Fibroblast of lung (primary cell): Measurements from ENCODE around the gene TGM4. TPM values are rescaled to one million over a fixed set of nuclear protein-coding genes. Genes with fewer than 3 reads are reported as not detected.
A peak's percentile ranks its signal among the peaks of the same experiment; 100 is the strongest.

Experiments used
- DNase-seq, 2 donors: peaks; one replicate each; pipeline versions ENCODE4 v3.0.0 to v3.0.0-alpha.2; 2010; ENCODE audit warnings: low read depth in 2 of 2
- H2AFZ ChIP-seq: 2 replicates; pipeline ENCODE4 v1.5.1; 2012; ENCODE audit warnings: low read length, control low read depth, inconsistent platforms
- H3K27ac ChIP-seq: 2 replicates; pipeline ENCODE4 v1.5.1; 2011; ENCODE audit warnings: low read length, control low read depth; ENCODE audit not compliant: insufficient read depth
- H3K27me3 ChIP-seq: 2 replicates; pipeline ENCODE4 v1.5.1; 2011; ENCODE audit warnings: mild to moderate bottlenecking, low read length; ENCODE audit not compliant: control insufficient read depth, insufficient read depth
- H3K36me3 ChIP-seq: 2 replicates; pipeline ENCODE4 v1.5.1; 2011; ENCODE audit warnings: low read length; ENCODE audit not compliant: control insufficient read depth, insufficient read depth
- H3K4me1 ChIP-seq: 2 replicates; pipeline ENCODE4 v1.5.1; 2011; ENCODE audit warnings: low read length; ENCODE audit not compliant: control insufficient read depth, insufficient read depth; ENCODE audit errors: extremely low read depth
- H3K4me2 ChIP-seq: 2 replicates; pipeline ENCODE4 v1.5.1; 2011; ENCODE audit warnings: low read length, control low read depth; ENCODE audit not compliant: insufficient read depth; ENCODE audit errors: extremely low read depth
- H3K4me3 ChIP-seq, 4 experiments: fragments of 200-600 bp in 1 of 4; sonication (generic) in 1 of 4; replicated peaks in 1 of 4; 2 replicates each; pipeline ENCODE4 v1.5.1; 2011 to 2016; ENCODE audit warnings: low read length in 4 of 4, low read depth in 3 of 4, mild to moderate bottlenecking in 3 of 4, control low read depth in 2 of 4, inconsistent platforms in 1 of 4, mixed read lengths in 1 of 4; ENCODE audit not compliant: insufficient read depth in 1 of 4; ENCODE audit errors: control extremely low read depth in 1 of 4
- H3K79me2 ChIP-seq: 2 replicates; pipeline ENCODE4 v1.5.1; 2012; ENCODE audit warnings: mild to moderate bottlenecking, low read length, inconsistent platforms; ENCODE audit not compliant: control insufficient read depth, insufficient read depth
- H3K9ac ChIP-seq: 2 replicates; pipeline ENCODE4 v1.5.1; 2011; ENCODE audit warnings: mild to moderate bottlenecking, low read length, control low read depth; ENCODE audit not compliant: insufficient read depth
- H3K9me3 ChIP-seq: 2 replicates; pipeline ENCODE4 v1.5.1; 2012; ENCODE audit warnings: low read depth, low read length; ENCODE audit not compliant: control insufficient read depth, insufficient read depth
- H4K20me1 ChIP-seq: 2 replicates; pipeline ENCODE4 v1.5.1; 2011; ENCODE audit warnings: low read length; ENCODE audit not compliant: control insufficient read depth, insufficient read depth; ENCODE audit errors: extremely low read depth
- CTCF ChIP-seq, 2 donors: IDR thresholded peaks in 1 of 2; conservative IDR thresholded peaks in 1 of 2; 1 replicate in 1 of 2; 2 replicates in 1 of 2; pipeline ENCODE4 v1.5.1; 2011 to 2012; ENCODE audit warnings: low read length in 2 of 2, control low read depth in 1 of 2, inconsistent platforms in 1 of 2, low read depth in 1 of 2, mild to moderate bottlenecking in 1 of 2
- EZH2 ChIP-seq: IDR thresholded peaks from 2 replicates; pipeline ENCODE4 v1.5.1; 2012; ENCODE audit warnings: low read length, control low read depth, mild to moderate bottlenecking; ENCODE audit errors: missing control alignments
- polyA plus RNA-seq, 2 donors: library from polyadenylated mRNA; depleted of rRNA in 1 of 2; stranded (reverse) in 1 of 2; unstranded in 1 of 2; fragments of >200 nt; gene quantifications; 2 replicates each; pipeline ENCODE4 v1.2.1, GENCODE V29; 2011 to 2012; ENCODE audit warnings: missing spikeins in 1 of 2
- total RNA-seq: library from RNA; depleted of rRNA; stranded (reverse); fragments of >200 nt; gene quantifications from 2 replicates; pipeline ENCODE4 v1.2.1, GENCODE V29; 2014

TGM4 gene
- total and polyA plus RNA-seq, 2 donors (not counting 1 experiment from before 2014, with no cell fraction given) = not detected

GRCh38 chr3:44833394-44833793 lies 41.0 kb upstream of the TGM4 start:
- no peak for TF ChIP-seq EZH2
- no peak for TF ChIP-seq CTCF (conservative IDR thresholded peaks at IDR 0.05 in 1 of 2, IDR thresholded peaks at IDR 0.05 in 1 of 2; ENCODE audit: low read depth in 1 of 2, low read length in 2 of 2)
- Histone ChIP-seq H4K20me1 (no peaks in the 10 kb centered on the region), H3K36me3 (peaks cover 2% of the 10 kb centered on the region), H3K79me2 (no peaks in the 10 kb centered on the region), H3K9ac (no peak overlapping the region), H3K4me3 (no peak overlapping the region), H3K4me1 (no peaks in the 10 kb centered on the region), H3K27ac (no peak overlapping the region), H3K9me3 (no peaks in the 10 kb centered on the region), H2AFZ (no peak overlapping the region), H3K27me3 (no peaks in the 10 kb centered on the region), H3K4me2 (no peak overlapping the region)
- no peak for DNase-seq

GRCh38 chr3:44835684-44836083 lies 38.7 kb upstream of the TGM4 start:
- no peaks in the 10 kb centered on the region for H3K79me2 ChIP-seq
- TF ChIP-seq EZH2 = no peak
- no peak for TF ChIP-seq CTCF (conservative IDR thresholded peaks at IDR 0.05 in 1 of 2, IDR thresholded peaks at IDR 0.05 in 1 of 2; ENCODE audit: low read depth in 1 of 2, low read length in 2 of 2)
- no peaks in the 10 kb centered on the region for H3K9me3 ChIP-seq
- H3K9ac ChIP-seq = no peak overlapping the region
- H3K4me3 ChIP-seq = no peak overlapping the region
- H3K4me1 ChIP-seq = no peaks in the 10 kb centered on the region
- no peak overlapping the region for H3K27ac ChIP-seq
- H4K20me1 ChIP-seq = no peaks in the 10 kb centered on the region
- no peaks in the 10 kb centered on the region for H3K27me3 ChIP-seq
- H3K4me2 ChIP-seq = no peak overlapping the region
- H2AFZ ChIP-seq = no peak overlapping the region
- no peak for DNase-seq
- no peaks in the 10 kb centered on the region for H3K36me3 ChIP-seq

- DNase-seq = peak in 1 of 2 donors; percentile 7
- H3K27ac ChIP-seq = no peak overlapping the region
- no peaks in the 10 kb centered on the region for H3K4me1 ChIP-seq
- H3K4me3 ChIP-seq = no peak overlapping the region
- no peak overlapping the region for H3K4me2 ChIP-seq
- no peaks in the 10 kb centered on the region for H3K9me3 ChIP-seq
- no peaks in the 10 kb centered on the region for H3K27me3 ChIP-seq
- H4K20me1 ChIP-seq = no peaks in the 10 kb centered on the region
- no peak overlapping the region for H2AFZ ChIP-seq
- H3K36me3 ChIP-seq = no peaks in the 10 kb centered on the region
- TF ChIP-seq CTCF (conservative IDR thresholded peaks at IDR 0.05 in 1 of 2, IDR thresholded peaks at IDR 0.05 in 1 of 2; ENCODE audit: low read depth in 1 of 2, low read length in 2 of 2) (no peak), EZH2 (no peak)
- no peak overlapping the region for H3K9ac ChIP-seq
- no peaks in the 10 kb centered on the region for H3K79me2 ChIP-seq
These were observed 32.0 kb upstream of the TGM4 start for GRCh38 chr3:44842376-44842775.
